Body of pancreas (tissue), 4 donors: Measurements from ENCODE around the gene DYRK1A. TPM values are rescaled to one million over a fixed set of nuclear protein-coding genes. Genes with fewer than 3 reads are reported as not detected.

Experiments
- ATAC-seq: fragments of 150-250 bp; one replicate; pipeline ENCODE4 v1.9.1; 2016
- DNase-seq, 4 donors: peaks; one replicate each; pipeline ENCODE4 v3.0.0-alpha.2; 2019
- H3K27ac ChIP-seq, 4 donors: fragments of 200-600 bp; sonication (generic); 1 replicate in 3 of 4; 2 replicates in 1 of 4; pipeline versions ENCODE4 v1.5.1 to v1.6.1; 2016 to 2019; ENCODE audit warnings: mild to moderate bottlenecking in 1 of 4, mixed read lengths in 1 of 4, moderate library complexity in 1 of 4
- H3K27me3 ChIP-seq, 2 donors: fragments of 200-600 bp; sonication (generic); one replicate each; pipeline ENCODE4 v1.6.0; 2016; ENCODE audit warnings: mild to moderate bottlenecking in 1 of 2
- H3K36me3 ChIP-seq, 2 donors: fragments of 200-600 bp; sonication (generic); replicated peaks in 1 of 2; 2 replicates each; pipeline ENCODE4 v1.5.1; 2016; ENCODE audit warnings: low read depth in 2 of 2; ENCODE audit not compliant: insufficient read depth in 1 of 2
- H3K4me1 ChIP-seq: fragments of 200-600 bp; sonication (generic); one replicate; pipeline ENCODE4 v1.6.0; 2016
- H3K4me3 ChIP-seq, 2 donors: fragments of 200-600 bp; sonication (generic); 1 replicate in 1 of 2; 2 replicates in 1 of 2; pipeline ENCODE4 v1.5.1; 2016 to 2019
- H3K9me3 ChIP-seq, 3 donors: fragments of 200-600 bp; sonication (generic); 1 replicate in 2 of 3; 2 replicates in 1 of 3; pipeline ENCODE4 v1.5.1; 2016
- CTCF ChIP-seq, 7 experiments: fragments of 450-650 bp in 4 of 7; fragments of 200-600 bp in 3 of 7; sonication (generic) in 3 of 7; IDR thresholded peaks; one replicate each; pipeline ENCODE4 v1.5.1; 2016 to 2019; ENCODE audit warnings: antibody characterized with exemption in 7 of 7
- POLR2A ChIP-seq, 3 donors: fragments of 450-650 bp; IDR thresholded peaks; one replicate each; pipeline ENCODE4 v1.6.1; 2016; ENCODE audit warnings: antibody characterized with exemption in 3 of 3, mild to moderate bottlenecking in 2 of 3
- WGBS, 2 donors: methylation state at CpG; one replicate each; pipeline ENCODE4 v1.1.5; 2017; 5-methylcytosine and 5-hydroxymethylcytosine counted together
- intact Hi-C: fragments of 100-400 bp; cut with DNase I; formaldehyde crosslinking; loops from one replicate; pipeline ENCODE4 v1.15.1; 2023
- total RNA-seq, 2 donors: library from RNA; depleted of rRNA; stranded (reverse); fragments of >200 nt; gene quantifications; one replicate each; pipeline ENCODE4 v1.1.0, GENCODE V29; 2016

The DYRK1A gene
- total RNA-seq, 2 donors from 2014 or later: 42.5 to 44.1 TPM

- Histone ChIP-seq H3K9me3 (peaks cover 0 to 7% (median 0%) of the 10 kb centered on the region in 3 donors), H3K4me1 (no peaks in the 10 kb centered on the region), H3K36me3 (no peaks in the 10 kb centered on the region), H3K4me3 (no peak overlapping the region), H3K27me3 (no peaks in the 10 kb centered on the region), H3K27ac (no peak overlapping the region)
- WGBS, 2 donors: 62 to 74% methylated on average over 2 of the region's 2 CpGs
- TF ChIP-seq CTCF (IDR thresholded peaks at IDR 0.05) (no peak), POLR2A (IDR thresholded peaks at IDR 0.05) (no peak)
- intact Hi-C loops: no loop called here
- no peak for DNase-seq
- ATAC-seq: no peak
These were observed 19.6 kb upstream of the DYRK1A start for GRCh38 chr21:37346841-37347430.

- ATAC-seq: no peak
- TF ChIP-seq POLR2A (IDR thresholded peaks at IDR 0.05) (no peak), CTCF (IDR thresholded peaks at IDR 0.05) (no peak)
- 47 to 51% methylated on average over 2 of the region's 2 CpGs for WGBS, 2 donors
These were observed 17.9 kb upstream of the DYRK1A start for GRCh38 chr21:37348664-37349063.

GRCh38 chr21:37350472-37350871, 16.1 kb upstream of the DYRK1A start:
- no peaks in the 10 kb centered on the region for H3K36me3 ChIP-seq
- H3K27ac ChIP-seq: no peak overlapping the region
- peaks cover 0 to 4% of the 10 kb centered on the region in 2 donors for H3K27me3 ChIP-seq
- no peak for ATAC-seq
- DNase-seq: no peak
- H3K4me1 ChIP-seq: no peaks in the 10 kb centered on the region
- H3K9me3 ChIP-seq: peaks cover 0 to 7% (median 0%) of the 10 kb centered on the region in 3 donors
- H3K4me3 ChIP-seq: no peak overlapping the region
- intact Hi-C loops: no loop called here
- TF ChIP-seq CTCF (IDR thresholded peaks at IDR 0.05): no peak
- TF ChIP-seq POLR2A (IDR thresholded peaks at IDR 0.05): no peak

More at GRCh38 chr21:37348664-37349063, 17.9 kb upstream of the DYRK1A start:
- peaks cover 0 to 7% (median 0%) of the 10 kb centered on the region in 3 donors for H3K9me3 ChIP-seq
- no peaks in the 10 kb centered on the region for H3K36me3 ChIP-seq
- DNase-seq: no peak
- H3K4me1 ChIP-seq: no peaks in the 10 kb centered on the region
- H3K27me3 ChIP-seq: peaks cover 0 to 4% of the 10 kb centered on the region in 2 donors
- H3K4me3 ChIP-seq: no peak overlapping the region
- no peak overlapping the region for H3K27ac ChIP-seq
- intact Hi-C loops: no loop called here

GRCh38 chr21:37356706-37357105, 9.9 kb upstream of the DYRK1A start:
- 45 to 53% methylated on average over 5 of the region's 5 CpGs for WGBS, 2 donors
- H3K4me1 ChIP-seq: no peaks in the 10 kb centered on the region
- H3K4me3 ChIP-seq: no peak overlapping the region
- TF ChIP-seq POLR2A (IDR thresholded peaks at IDR 0.05): no peak
- no peak for TF ChIP-seq CTCF (IDR thresholded peaks at IDR 0.05)
- H3K27me3 ChIP-seq: peaks cover 0 to 4% of the 10 kb centered on the region in 2 donors
- no peak overlapping the region for H3K27ac ChIP-seq
- intact Hi-C loops: no loop called here
- no peaks in the 10 kb centered on the region for H3K9me3 ChIP-seq
- no peaks in the 10 kb centered on the region for H3K36me3 ChIP-seq
- ATAC-seq (no peak), DNase-seq (no peak)

GRCh38 chr21:37357691-37358090, 8.9 kb upstream of the DYRK1A start:
- DNase-seq: no peak
- intact Hi-C loops: no loop called here
- 57 to 72% methylated on average over 2 to 4 of the region's 4 CpGs for WGBS, 2 donors
- Histone ChIP-seq H3K4me3 (no peak overlapping the region), H3K36me3 (no peaks in the 10 kb centered on the region), H3K27ac (no peak overlapping the region), H3K4me1 (no peaks in the 10 kb centered on the region), H3K27me3 (no peaks in the 10 kb centered on the region), H3K9me3 (no peaks in the 10 kb centered on the region)
- ATAC-seq: no peak
- no peak for TF ChIP-seq CTCF (IDR thresholded peaks at IDR 0.05)
- TF ChIP-seq POLR2A (IDR thresholded peaks at IDR 0.05): no peak
